Fibroblast of lung (primary cell): ENCODE results near the gene MTOR. TPM values are rescaled to one million over a fixed set of nuclear protein-coding genes. Genes with fewer than 3 reads are reported as not detected.
A peak's percentile ranks its signal among the peaks of the same experiment; 100 is the strongest.

Experiments
- DNase-seq, 2 donors: peaks; one replicate each; pipeline versions ENCODE4 v3.0.0 to v3.0.0-alpha.2; 2010; ENCODE audit warnings: low read depth in 2 of 2
- H2AFZ ChIP-seq: 2 replicates; pipeline ENCODE4 v1.5.1; 2012; ENCODE audit warnings: low read length, control low read depth, inconsistent platforms
- H3K27ac ChIP-seq: 2 replicates; pipeline ENCODE4 v1.5.1; 2011; ENCODE audit warnings: low read length, control low read depth; ENCODE audit not compliant: insufficient read depth
- H3K27me3 ChIP-seq: 2 replicates; pipeline ENCODE4 v1.5.1; 2011; ENCODE audit warnings: mild to moderate bottlenecking, low read length; ENCODE audit not compliant: control insufficient read depth, insufficient read depth
- H3K36me3 ChIP-seq: 2 replicates; pipeline ENCODE4 v1.5.1; 2011; ENCODE audit warnings: low read length; ENCODE audit not compliant: control insufficient read depth, insufficient read depth
- H3K4me1 ChIP-seq: 2 replicates; pipeline ENCODE4 v1.5.1; 2011; ENCODE audit warnings: low read length; ENCODE audit not compliant: control insufficient read depth, insufficient read depth; ENCODE audit errors: extremely low read depth
- H3K4me2 ChIP-seq: 2 replicates; pipeline ENCODE4 v1.5.1; 2011; ENCODE audit warnings: low read length, control low read depth; ENCODE audit not compliant: insufficient read depth; ENCODE audit errors: extremely low read depth
- H3K4me3 ChIP-seq, 4 experiments: fragments of 200-600 bp in 1 of 4; sonication (generic) in 1 of 4; replicated peaks in 1 of 4; 2 replicates each; pipeline ENCODE4 v1.5.1; 2011 to 2016; ENCODE audit warnings: low read length in 4 of 4, low read depth in 3 of 4, mild to moderate bottlenecking in 3 of 4, control low read depth in 2 of 4, inconsistent platforms in 1 of 4, mixed read lengths in 1 of 4; ENCODE audit not compliant: insufficient read depth in 1 of 4; ENCODE audit errors: control extremely low read depth in 1 of 4
- H3K79me2 ChIP-seq: 2 replicates; pipeline ENCODE4 v1.5.1; 2012; ENCODE audit warnings: mild to moderate bottlenecking, low read length, inconsistent platforms; ENCODE audit not compliant: control insufficient read depth, insufficient read depth
- H3K9ac ChIP-seq: 2 replicates; pipeline ENCODE4 v1.5.1; 2011; ENCODE audit warnings: mild to moderate bottlenecking, low read length, control low read depth; ENCODE audit not compliant: insufficient read depth
- H3K9me3 ChIP-seq: 2 replicates; pipeline ENCODE4 v1.5.1; 2012; ENCODE audit warnings: low read depth, low read length; ENCODE audit not compliant: control insufficient read depth, insufficient read depth
- H4K20me1 ChIP-seq: 2 replicates; pipeline ENCODE4 v1.5.1; 2011; ENCODE audit warnings: low read length; ENCODE audit not compliant: control insufficient read depth, insufficient read depth; ENCODE audit errors: extremely low read depth
- CTCF ChIP-seq, 2 donors: IDR thresholded peaks in 1 of 2; conservative IDR thresholded peaks in 1 of 2; 1 replicate in 1 of 2; 2 replicates in 1 of 2; pipeline ENCODE4 v1.5.1; 2011 to 2012; ENCODE audit warnings: low read length in 2 of 2, control low read depth in 1 of 2, inconsistent platforms in 1 of 2, low read depth in 1 of 2, mild to moderate bottlenecking in 1 of 2
- EZH2 ChIP-seq: IDR thresholded peaks from 2 replicates; pipeline ENCODE4 v1.5.1; 2012; ENCODE audit warnings: low read length, control low read depth, mild to moderate bottlenecking; ENCODE audit errors: missing control alignments
- polyA plus RNA-seq, 2 donors: library from polyadenylated mRNA; depleted of rRNA in 1 of 2; stranded (reverse) in 1 of 2; unstranded in 1 of 2; fragments of >200 nt; gene quantifications; 2 replicates each; pipeline ENCODE4 v1.2.1, GENCODE V29; 2011 to 2012; ENCODE audit warnings: missing spikeins in 1 of 2
- total RNA-seq: library from RNA; depleted of rRNA; stranded (reverse); fragments of >200 nt; gene quantifications from 2 replicates; pipeline ENCODE4 v1.2.1, GENCODE V29; 2014

MTOR gene
- total and polyA plus RNA-seq, 2 donors (not counting 1 experiment from before 2014, with no cell fraction given) = 20.2 to 36.2 TPM

GRCh38 chr1:11145741-11146140 is 116.6 kb downstream of the MTOR start:
- Histone ChIP-seq H3K4me1 (no peaks in the 10 kb centered on the region), H3K79me2 (no peaks in the 10 kb centered on the region), H3K36me3 (peaks cover 4% of the 10 kb centered on the region), H3K4me2 (no peak overlapping the region), H4K20me1 (no peaks in the 10 kb centered on the region), H3K27me3 (no peaks in the 10 kb centered on the region), H3K27ac (no peak overlapping the region), H3K9ac (no peak overlapping the region), H3K9me3 (no peaks in the 10 kb centered on the region), H3K4me3 (no peak overlapping the region), H2AFZ (no peak overlapping the region)
- TF ChIP-seq EZH2 (no peak), CTCF (conservative IDR thresholded peaks at IDR 0.05 in 1 of 2, IDR thresholded peaks at IDR 0.05 in 1 of 2; ENCODE audit: low read depth in 1 of 2, low read length in 2 of 2) (no peak)
- no peak for DNase-seq

- peak overlapping the region; percentile 13 for H3K4me2 ChIP-seq
- no peak overlapping the region for H3K9ac ChIP-seq
- no peak for DNase-seq
- no peaks in the 10 kb centered on the region for H3K4me1 ChIP-seq
- no peak for TF ChIP-seq EZH2
- no peak for TF ChIP-seq CTCF (conservative IDR thresholded peaks at IDR 0.05 in 1 of 2, IDR thresholded peaks at IDR 0.05 in 1 of 2; ENCODE audit: low read depth in 1 of 2, low read length in 2 of 2)
- no peak overlapping the region for H3K27ac ChIP-seq
- peaks cover 4% of the 10 kb centered on the region for H3K36me3 ChIP-seq
- H2AFZ ChIP-seq = no peak overlapping the region
- no peak overlapping the region for H3K4me3 ChIP-seq
- H3K9me3 ChIP-seq = no peaks in the 10 kb centered on the region
- no peaks in the 10 kb centered on the region for H3K27me3 ChIP-seq
- no peaks in the 10 kb centered on the region for H4K20me1 ChIP-seq
- no peaks in the 10 kb centered on the region for H3K79me2 ChIP-seq
Measured at GRCh38 chr1:11144570-11145256, 117.6 kb downstream of the MTOR start.

- Histone ChIP-seq H3K4me2 (no peak overlapping the region), H3K27ac (no peak overlapping the region), H4K20me1 (no peaks in the 10 kb centered on the region), H3K27me3 (no peaks in the 10 kb centered on the region), H3K9ac (no peak overlapping the region), H3K79me2 (no peaks in the 10 kb centered on the region), H2AFZ (no peak overlapping the region), H3K4me1 (peaks cover 5% of the 10 kb centered on the region), H3K36me3 (peaks cover 3% of the 10 kb centered on the region), H3K4me3 (no peak overlapping the region), H3K9me3 (no peaks in the 10 kb centered on the region)
- TF ChIP-seq CTCF (conservative IDR thresholded peaks at IDR 0.05 in 1 of 2, IDR thresholded peaks at IDR 0.05 in 1 of 2; ENCODE audit: low read depth in 1 of 2, low read length in 2 of 2) = no peak
- no peak for TF ChIP-seq EZH2
- DNase-seq = no peak
Measured at GRCh38 chr1:11143907-11144306, 118.4 kb downstream of the MTOR start.
